COLO668 (cell line): ENCODE data around the gene CST9.

Experiments used
- DNase-seq: peaks from one replicate; lab custom pipeline; 2025; ENCODE audit not compliant: unreplicated experiment; lab: John Stamatoyannopoulos, UW

The CST9 gene

GRCh38 chr20:23554401-23554800, 51.3 kb downstream of the CST9 start:
- DNase-seq: no peak
